GM12878 (cell line): ENCODE data around the gene OTOF. TPM values are rescaled to one million over a fixed set of nuclear protein-coding genes. Genes with fewer than 3 reads are reported as not detected.

Experiments used
- ATAC-seq: fragments of 200-7000 bp; cut with Tn5 transposase; 3 replicates; pipeline ENCODE4 v1.9.1; 2020; ENCODE audit warnings: mild to moderate bottlenecking, moderate library complexity
- BruUV-seq: library from RNA; stranded (reverse); fragments of 400-500 nt; replicated peaks from 2 replicates; lab custom pipeline; 2021; lab: Mats Ljungman, UMichigan
- CTCF ChIA-PET: fragments of 300-600 bp; sonication (Branson Sonifier 250); formaldehyde crosslinking; extraction: SDS; loops from one replicate; lab custom pipeline; 2021; ENCODE audit warnings: inconsistent platforms; lab: Yijun Ruan, JAX
- POLR2A ChIA-PET: fragments of 350-600 bp; formaldehyde crosslinking; extraction: SDS; loops from one replicate; lab custom pipeline; 2021; ENCODE audit warnings: inconsistent platforms; lab: Charles Lee
- RAD21 ChIA-PET: fragments of 300-600 bp; sonication (Branson Sonifier 250); formaldehyde crosslinking; loops from one replicate; lab custom pipeline; 2023; ENCODE audit warnings: antibody characterized with exemption; ENCODE audit not compliant: unreplicated experiment; lab: Charles Lee
- SMC1A ChIA-PET: fragments of 300-600 bp; sonication (Branson Sonifier 250); formaldehyde crosslinking; loops from one replicate; lab custom pipeline; 2023; ENCODE audit not compliant: unreplicated experiment, uncharacterized antibody; lab: Charles Lee
- DNase-seq: peaks from one replicate; pipeline ENCODE4 v3.0.0-alpha.2; 2011; ENCODE audit warnings: low read depth, low spot score
- FAIRE-seq: peaks from 3 replicates; lab custom pipeline; 2011; peaks lifted over from hg19 to GRCh38; lab: Jason Lieb, UNC
- H2AFZ ChIP-seq: 2 replicates; pipeline ENCODE4 v1.6.0; 2011; ENCODE audit warnings: low read depth, low read length, control low read depth; ENCODE audit not compliant: control insufficient read depth
- H3K27ac ChIP-seq: 2 replicates; pipeline ENCODE4 v1.5.1; 2011; ENCODE audit warnings: control low read depth; ENCODE audit not compliant: control insufficient read depth, insufficient read depth
- H3K27me3 ChIP-seq, 2 experiments: replicated peaks in 1 of 2; 2 replicates each; pipeline versions ENCODE4 v1.6.0 to v1.6.1; 2011; ENCODE audit warnings: low read length in 1 of 2; ENCODE audit not compliant: control insufficient read depth in 2 of 2, insufficient read depth in 2 of 2
- H3K36me3 ChIP-seq, 2 experiments: 2 replicates each; pipeline ENCODE4 v1.5.1; 2011; ENCODE audit warnings: low read length in 1 of 2; ENCODE audit not compliant: control insufficient read depth in 2 of 2, insufficient read depth in 2 of 2
- H3K4me1 ChIP-seq: 2 replicates; pipeline ENCODE4 v1.6.1; 2011; ENCODE audit warnings: mild to moderate bottlenecking, low read length, moderate library complexity, mixed read lengths; ENCODE audit not compliant: control insufficient read depth, insufficient read depth
- H3K4me2 ChIP-seq: 2 replicates; pipeline ENCODE4 v1.6.0; 2011; ENCODE audit warnings: control low read depth; ENCODE audit not compliant: control insufficient read depth, insufficient read depth
- H3K4me3 ChIP-seq: fragments of 200-600 bp; sonication (generic); 2 replicates; pipeline ENCODE4 v1.5.1; 2016
- H3K79me2 ChIP-seq: 2 replicates; pipeline ENCODE4 v1.6.0; 2011; ENCODE audit warnings: low read length; ENCODE audit not compliant: control insufficient read depth, insufficient read depth
- H3K9ac ChIP-seq: 2 replicates; pipeline ENCODE4 v1.8.0; 2011; ENCODE audit warnings: low read length, control low read depth, mixed read lengths; ENCODE audit not compliant: control insufficient read depth, insufficient read depth
- H3K9me3 ChIP-seq: replicated peaks from 3 replicates; pipeline ENCODE4 v1.5.1; 2011; ENCODE audit warnings: mild to moderate bottlenecking, low read length; ENCODE audit not compliant: control insufficient read depth, insufficient read depth
- H4K20me1 ChIP-seq: 2 replicates; pipeline ENCODE4 v1.6.0; 2011; ENCODE audit not compliant: control insufficient read depth, insufficient read depth
- ATF2 ChIP-seq: IDR thresholded peaks from 2 replicates; pipeline ENCODE4 v1.6.1; 2012; ENCODE audit warnings: low read length, inconsistent platforms
- BACH1 ChIP-seq: fragments of 450-650 bp; IDR thresholded peaks from 2 replicates; pipeline ENCODE4 v1.6.1; 2017; ENCODE audit warnings: mild to moderate bottlenecking, borderline replicate concordance
- BCL11A ChIP-seq: IDR thresholded peaks from 2 replicates; pipeline ENCODE4 v1.6.1; 2011; ENCODE audit warnings: low read depth, low read length
- CHD1 ChIP-seq: IDR thresholded peaks from 2 replicates; pipeline ENCODE4 v1.6.1; 2012; ENCODE audit warnings: low read depth, low read length, improper control_type of control experiment
- GABPA ChIP-seq: IDR thresholded peaks from 2 replicates; pipeline ENCODE4 v1.6.1; 2014; ENCODE audit warnings: antibody characterized with exemption, low read depth, mild to moderate bottlenecking, inconsistent platforms
- PBX3 ChIP-seq: IDR thresholded peaks from 2 replicates; pipeline ENCODE4 v1.6.1; 2011; ENCODE audit warnings: mild to moderate bottlenecking, low read depth, low read length, moderate library complexity; ENCODE audit not compliant: insufficient replicate concordance
- WGBS: methylation state at CpG from one replicate; pipeline ENCODE4 v1.1.6; 2016; ENCODE audit warnings: low lambda C conversion rate; ENCODE audit not compliant: insufficient replicate concordance, insufficient coverage; ENCODE audit errors: missing lambda C conversion rate; 5-methylcytosine and 5-hydroxymethylcytosine counted together
- in situ Hi-C: fragments of 300-500 bp; cut with MboI; formaldehyde crosslinking; loops from 9 replicates; pipeline ENCODE4 v1.14.3; 2018; ENCODE audit warnings: mixed read lengths
- intact Hi-C: fragments of 100-400 bp; cut with micrococcal nuclease; formaldehyde crosslinking; loops from one replicate; pipeline ENCODE4 v1.14.2; 2022; ENCODE audit not compliant: unreplicated experiment
- polyA plus RNA-seq, 11 experiments: library from polyadenylated mRNA; depleted of rRNA in 4 of 11; unstranded in 6 of 11; stranded (reverse) in 5 of 11; fragments of >200 nt; fragmentation: Nextera tagmentation in 4 of 11; fragmentation: Illumina TruSeq in 1 of 11; extraction: Ambion mirVana in 4 of 11; extraction: Trizol in 1 of 11; gene quantifications; 1 replicate in 1 of 11; 2 replicates in 10 of 11; pipeline versions ENCODE4 v1.2.1 to v1.2.3, GENCODE V29; 2011 to 2016; ENCODE audit warnings: inconsistent platforms in 2 of 11, missing spikeins in 2 of 11, low read depth in 1 of 11
- total RNA-seq, 4 experiments: library from RNA; depleted of rRNA in 3 of 4; stranded (reverse); fragments of >200 nt in 3 of 4; fragmentation: Illumina TruSeq in 1 of 4; extraction: Trizol in 1 of 4; gene quantifications; 2 replicates each; pipeline versions ENCODE4 v1.2.1 to v1.2.3, GENCODE V29; 2013 to 2021

OTOF gene
- total and polyA plus RNA-seq, 10 of the 15 experiments (the other 5 are each of a cell fraction or from before 2014, with no cell fraction given), result under 0.01 to 0.31 (median 0.07) TPM; not detected in 6

- RAD21 ChIA-PET, result no interaction called here
- no peak for DNase-seq
- Histone ChIP-seq H2AFZ (no peak overlapping the region), H3K36me3 (no peaks in the 10 kb centered on the region), H3K27ac (no peak overlapping the region), H4K20me1 (no peaks in the 10 kb centered on the region), H3K9ac (no peak overlapping the region), H3K9me3 (no peaks in the 10 kb centered on the region), H3K4me2 (no peak overlapping the region), H3K4me3 (no peak overlapping the region), H3K27me3 (peaks cover 3% of the 10 kb centered on the region in 2 experiments; a peak in 3 of 4 replicates), H3K4me1 (no peaks in the 10 kb centered on the region), H3K79me2 (no peaks in the 10 kb centered on the region)
- FAIRE-seq, result no peak
- no peak for TF ChIP-seq BACH1
- no peak for TF ChIP-seq BCL11A
- TF ChIP-seq CHD1, result no peak
- TF ChIP-seq ATF2, result no peak
- no peak for TF ChIP-seq GABPA
- TF ChIP-seq PBX3, result no peak
- CTCF ChIA-PET, result no interaction called here
- SMC1A ChIA-PET, result no interaction called here
- in situ Hi-C loops (no loop called here), intact Hi-C loops (no loop called here)
- no TSS peak for BruUV-seq
- POLR2A ChIA-PET, result no interaction called here
- no peak for ATAC-seq
- WGBS, result 30% methylated on average over 7 of the region's 7 CpGs
These were observed 36.1 kb upstream of the OTOF start for GRCh38 chr2:26514045-26514444.
